Tibial artery (tissue), 4 donors: ENCODE measurements around the gene MOK.

Experiments
- DNase-seq, 2 donors: peaks; one replicate each; pipeline ENCODE4 v3.0.0-alpha.2; 2019
- H3K27ac ChIP-seq, 2 donors: fragments of 200-600 bp; sonication (generic) in 1 of 2; 1 replicate in 1 of 2; 2 replicates in 1 of 2; pipeline ENCODE4 v1.5.1; 2018 to 2019; ENCODE audit warnings: mild to moderate bottlenecking in 1 of 2
- H3K27me3 ChIP-seq, 2 donors: fragments of 200-600 bp; sonication (generic) in 1 of 2; one replicate each; pipeline versions ENCODE4 v1.5.1 to v1.6.0; 2016 to 2019
- H3K36me3 ChIP-seq, 3 donors: fragments of 200-600 bp; sonication (generic) in 2 of 3; one replicate each; pipeline ENCODE4 v1.5.1; 2016 to 2019; ENCODE audit warnings: mild to moderate bottlenecking in 2 of 3
- H3K4me1 ChIP-seq, 4 donors: fragments of 200-600 bp; sonication (generic) in 2 of 4; 1 replicate in 3 of 4; 2 replicates in 1 of 4; pipeline ENCODE4 v1.5.1; 2016 to 2019
- H3K4me3 ChIP-seq, 2 donors: fragments of 200-600 bp; sonication (generic) in 1 of 2; 1 replicate in 1 of 2; 2 replicates in 1 of 2; pipeline ENCODE4 v1.5.1; 2018 to 2019; ENCODE audit warnings: mild to moderate bottlenecking in 2 of 2
- H3K9me3 ChIP-seq, 3 donors: fragments of 200-600 bp; sonication (generic) in 1 of 3; one replicate each; pipeline ENCODE4 v1.5.1; 2016 to 2019
- CTCF ChIP-seq, 2 experiments: fragments of 200-600 bp in 1 of 2; fragments of 450-650 bp in 1 of 2; IDR thresholded peaks; one replicate each; pipeline ENCODE4 v1.5.1; 2017 to 2019; ENCODE audit warnings: antibody characterized with exemption in 2 of 2, mild to moderate bottlenecking in 1 of 2, moderate library complexity in 1 of 2
- intact Hi-C: fragments of 100-400 bp; cut with DNase I; formaldehyde crosslinking; loops from one replicate; pipeline ENCODE4 v1.15.0; 2023; ENCODE audit warnings: low total_unique reads

Gene MOK

GRCh38 chr14:102279282-102279681, 25.7 kb downstream of the MOK start:
- H3K27me3 ChIP-seq = no peaks in the 10 kb centered on the region
- H3K4me1 ChIP-seq = no peaks in the 10 kb centered on the region
- no peak for DNase-seq
- no peak overlapping the region for H3K27ac ChIP-seq
- H3K4me3 ChIP-seq = no peak overlapping the region
- no peak for TF ChIP-seq CTCF (IDR thresholded peaks at IDR 0.05)
- H3K9me3 ChIP-seq = no peaks in the 10 kb centered on the region
- intact Hi-C loops = no loop called here
- H3K36me3 ChIP-seq = peaks cover 0 to 22% (median 5%) of the 10 kb centered on the region in 3 donors

GRCh38 chr14:102278631-102278935, 26.4 kb downstream of the MOK start:
- intact Hi-C loops = no loop called here
- Histone ChIP-seq H3K27me3 (no peaks in the 10 kb centered on the region), H3K36me3 (peaks cover 0 to 22% (median 5%) of the 10 kb centered on the region in 3 donors), H3K27ac (no peak overlapping the region), H3K4me3 (no peak overlapping the region), H3K9me3 (no peaks in the 10 kb centered on the region), H3K4me1 (no peaks in the 10 kb centered on the region)
- no peak for DNase-seq
- no peak for TF ChIP-seq CTCF (IDR thresholded peaks at IDR 0.05)

- intact Hi-C loops = no loop called here
- Histone ChIP-seq H3K4me1 (no peaks in the 10 kb centered on the region), H3K27me3 (no peaks in the 10 kb centered on the region), H3K27ac (no peak overlapping the region), H3K9me3 (no peaks in the 10 kb centered on the region), H3K36me3 (peaks cover 0 to 22% (median 5%) of the 10 kb centered on the region in 3 donors), H3K4me3 (no peak overlapping the region)
- TF ChIP-seq CTCF (IDR thresholded peaks at IDR 0.05) = no peak
- DNase-seq = no peak
Observed at GRCh38 chr14:102277874-102278630, 26.9 kb downstream of the MOK start.

- no peak for TF ChIP-seq CTCF (IDR thresholded peaks at IDR 0.05)
- intact Hi-C loops = no loop called here
Observed at GRCh38 chr14:102275866-102276265, 29.1 kb downstream of the MOK start.

GRCh38 chr14:102272392-102272791, 32.6 kb downstream of the MOK start:
- H3K36me3 ChIP-seq = no peaks in the 10 kb centered on the region
- no peak for TF ChIP-seq CTCF (IDR thresholded peaks at IDR 0.05)
- H3K27ac ChIP-seq = no peak overlapping the region
- no peak overlapping the region for H3K4me3 ChIP-seq
- H3K27me3 ChIP-seq = no peaks in the 10 kb centered on the region
- no peak for DNase-seq
- no peaks in the 10 kb centered on the region for H3K4me1 ChIP-seq
- intact Hi-C loops = no loop called here
- no peaks in the 10 kb centered on the region for H3K9me3 ChIP-seq

More at GRCh38 chr14:102275866-102276265, 29.1 kb downstream of the MOK start:
- H3K27ac ChIP-seq = no peak overlapping the region
- no peaks in the 10 kb centered on the region for H3K9me3 ChIP-seq
- no peaks in the 10 kb centered on the region for H3K27me3 ChIP-seq
- H3K36me3 ChIP-seq = peaks cover 0 to 13% (median 5%) of the 10 kb centered on the region in 3 donors
- no peaks in the 10 kb centered on the region for H3K4me1 ChIP-seq
- no peak overlapping the region for H3K4me3 ChIP-seq
- no peak for DNase-seq
